ENCODE data around the gene PPP1R9A.

GRCh38 chr7:95056901-95057300, 149.5 kb downstream of the PPP1R9A start:
- TF ChIP-seq, protein P1, sequence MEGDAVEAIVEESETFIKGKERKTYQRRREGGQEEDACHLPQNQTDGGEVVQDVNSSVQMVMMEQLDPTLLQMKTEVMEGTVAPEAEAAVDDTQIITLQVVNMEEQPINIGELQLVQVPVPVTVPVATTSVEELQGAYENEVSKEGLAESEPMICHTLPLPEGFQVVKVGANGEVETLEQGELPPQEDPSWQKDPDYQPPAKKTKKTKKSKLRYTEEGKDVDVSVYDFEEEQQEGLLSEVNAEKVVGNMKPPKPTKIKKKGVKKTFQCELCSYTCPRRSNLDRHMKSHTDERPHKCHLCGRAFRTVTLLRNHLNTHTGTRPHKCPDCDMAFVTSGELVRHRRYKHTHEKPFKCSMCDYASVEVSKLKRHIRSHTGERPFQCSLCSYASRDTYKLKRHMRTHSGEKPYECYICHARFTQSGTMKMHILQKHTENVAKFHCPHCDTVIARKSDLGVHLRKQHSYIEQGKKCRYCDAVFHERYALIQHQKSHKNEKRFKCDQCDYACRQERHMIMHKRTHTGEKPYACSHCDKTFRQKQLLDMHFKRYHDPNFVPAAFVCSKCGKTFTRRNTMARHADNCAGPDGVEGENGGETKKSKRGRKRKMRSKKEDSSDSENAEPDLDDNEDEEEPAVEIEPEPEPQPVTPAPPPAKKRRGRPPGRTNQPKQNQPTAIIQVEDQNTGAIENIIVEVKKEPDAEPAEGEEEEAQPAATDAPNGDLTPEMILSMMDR (IDR thresholded peaks at IDR 0.05; ENCODE audit: insufficient read depth, low read length, poor library complexity, severe bottlenecking): no peak
- no peak for TF ChIP-seq EZH2phosphoT487 (conservative IDR thresholded peaks at IDR 0.05; ENCODE audit: low read length)

Measured in SU-DHL-6 (cell line).